Measurements from ENCODE around the gene TXNL4B. TPM values are rescaled to one million over a fixed set of nuclear protein-coding genes. Genes with fewer than 3 reads are reported as not detected.
A peak's percentile ranks its signal among the peaks of the same experiment; 100 is the strongest.

The TXNL4B gene
- total RNA-seq, 1 experiment from 2014 or later, result 17.0 TPM

- DNase-seq (ENCODE audit: low spot score), result no peak
- in situ Hi-C loops (cut with HindIII; ENCODE audit: low sequenced_read_pairs), result no loop called here
Observed at GRCh38 chr16:72113616-72113945, 20.2 kb upstream of the TXNL4B start.

GRCh38 chr16:72112906-72113615 lies 19.6 kb upstream of the TXNL4B start:
- DNase-seq (ENCODE audit: low spot score), result no peak
- in situ Hi-C loops (cut with HindIII; ENCODE audit: low sequenced_read_pairs), result no loop called here

DNA sequence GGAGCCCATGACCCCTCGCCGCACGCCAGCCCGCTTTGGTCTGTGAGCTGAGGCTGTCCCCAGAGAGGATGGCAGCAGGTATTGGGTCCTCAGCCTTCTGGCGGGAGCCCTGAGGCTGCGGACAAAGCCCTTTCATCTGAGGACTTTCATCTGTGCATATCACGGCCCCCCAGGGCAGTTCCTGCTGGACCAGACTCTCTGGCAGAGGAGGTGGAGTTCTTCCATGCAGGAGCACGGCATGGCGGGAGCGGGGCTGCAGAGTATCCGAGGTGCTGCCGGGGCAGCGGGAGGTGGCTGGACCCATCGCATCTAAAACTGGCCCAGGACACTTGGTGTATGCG lies 19.0 kb upstream of the TXNL4B start:
- DNase-seq (ENCODE audit: low spot score), result no peak
- in situ Hi-C loops (cut with HindIII; ENCODE audit: low sequenced_read_pairs), result no loop called here

DNA sequence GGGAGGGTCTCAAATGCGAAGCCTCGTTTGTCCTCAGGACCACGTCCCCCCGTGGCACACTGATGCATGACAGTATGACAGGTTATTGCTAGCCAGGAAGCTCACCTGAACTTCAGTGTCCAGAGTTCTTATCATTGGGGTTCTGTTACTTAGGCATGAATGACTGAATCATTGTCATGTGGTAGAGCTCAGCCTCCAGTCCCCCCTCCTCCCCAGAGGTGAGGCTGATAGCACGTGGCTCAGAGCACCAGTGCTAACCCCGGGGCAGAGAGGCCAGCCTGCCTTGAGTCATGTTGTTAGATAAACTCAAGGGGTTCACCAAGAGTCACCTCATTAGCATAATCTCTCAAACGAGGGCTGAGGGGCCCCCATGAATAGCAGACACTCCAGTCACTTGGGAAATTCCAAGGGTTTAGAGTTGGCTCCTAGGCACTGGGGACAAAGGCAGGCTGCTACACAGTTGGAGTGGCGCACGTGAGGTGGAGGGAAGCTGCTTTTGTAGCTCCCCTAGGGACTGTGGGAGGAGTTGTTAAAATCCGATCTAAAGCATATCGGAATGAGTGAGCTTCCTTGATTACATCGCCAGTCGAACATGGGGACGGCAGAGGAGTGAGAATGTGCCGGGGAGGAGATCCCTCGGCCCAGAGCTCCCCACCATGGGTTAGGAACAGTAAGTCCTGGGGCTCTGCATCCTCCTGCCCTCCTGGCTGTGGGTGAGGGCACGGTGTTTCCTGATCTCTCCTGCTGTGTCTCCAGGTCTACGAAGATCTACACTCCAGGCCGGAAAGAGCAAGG lies 18.4 kb upstream of the TXNL4B start:
- DNase-seq (ENCODE audit: low spot score), result no peak
- in situ Hi-C loops (cut with HindIII; ENCODE audit: low sequenced_read_pairs), result no loop called here

- DNase-seq (ENCODE audit: low spot score), result no peak
- in situ Hi-C loops (cut with HindIII; ENCODE audit: low sequenced_read_pairs), result no loop called here
Observed at GRCh38 chr16:72110662-72111615, 17.5 kb upstream of the TXNL4B start.

DNA sequence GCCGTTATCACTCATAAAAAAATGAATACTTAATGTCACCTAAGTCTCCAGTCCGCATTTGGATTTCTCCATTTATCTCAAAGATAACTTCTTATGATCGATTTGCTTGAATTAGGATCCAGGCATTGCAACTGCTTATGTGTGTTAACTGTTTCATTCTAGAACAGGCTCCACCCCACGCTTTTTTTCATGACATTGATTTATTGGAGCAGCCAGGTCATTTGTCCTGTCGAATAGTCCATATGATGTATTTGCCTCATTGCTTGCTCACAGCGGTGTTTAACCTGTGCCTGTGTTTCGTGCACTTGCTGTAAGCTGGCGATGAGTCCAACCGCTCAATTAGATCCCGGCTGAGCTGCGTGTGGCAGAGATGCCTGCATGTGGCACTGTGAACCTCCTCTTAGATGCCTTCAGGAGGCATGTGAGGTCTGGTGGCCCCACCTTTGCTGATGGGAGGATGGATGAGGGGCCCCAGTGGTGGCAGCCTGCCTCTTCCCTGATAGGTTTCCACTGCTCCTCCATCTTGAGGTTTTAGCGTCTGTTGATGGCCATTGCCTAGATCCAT lies 16.6 kb upstream of the TXNL4B start:
- DNase-seq (ENCODE audit: low spot score), result no peak
- in situ Hi-C loops (cut with HindIII; ENCODE audit: low sequenced_read_pairs), result no loop called here

DNA sequence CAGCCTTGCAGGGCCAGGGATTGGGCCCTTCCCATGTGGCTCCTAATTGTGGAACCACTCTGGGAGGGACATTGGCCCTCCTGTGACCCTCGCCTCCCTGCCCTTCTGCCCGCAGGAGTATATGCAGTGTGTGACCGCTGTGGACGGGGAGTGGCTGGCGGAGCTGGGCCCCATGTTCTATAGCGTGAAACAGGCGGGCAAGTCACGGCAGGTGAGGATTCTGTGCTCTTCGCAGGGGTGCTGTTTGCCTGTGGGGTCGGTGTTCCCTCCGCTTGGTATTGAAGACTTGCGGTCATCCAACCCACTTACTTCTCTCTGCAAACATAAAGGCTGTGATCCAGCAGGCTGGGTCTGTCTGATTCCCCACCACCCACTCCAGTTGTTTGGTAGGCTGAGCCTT lies 15.9 kb upstream of the TXNL4B start:
- in situ Hi-C loops (cut with HindIII; ENCODE audit: low sequenced_read_pairs), result no loop called here

DNA sequence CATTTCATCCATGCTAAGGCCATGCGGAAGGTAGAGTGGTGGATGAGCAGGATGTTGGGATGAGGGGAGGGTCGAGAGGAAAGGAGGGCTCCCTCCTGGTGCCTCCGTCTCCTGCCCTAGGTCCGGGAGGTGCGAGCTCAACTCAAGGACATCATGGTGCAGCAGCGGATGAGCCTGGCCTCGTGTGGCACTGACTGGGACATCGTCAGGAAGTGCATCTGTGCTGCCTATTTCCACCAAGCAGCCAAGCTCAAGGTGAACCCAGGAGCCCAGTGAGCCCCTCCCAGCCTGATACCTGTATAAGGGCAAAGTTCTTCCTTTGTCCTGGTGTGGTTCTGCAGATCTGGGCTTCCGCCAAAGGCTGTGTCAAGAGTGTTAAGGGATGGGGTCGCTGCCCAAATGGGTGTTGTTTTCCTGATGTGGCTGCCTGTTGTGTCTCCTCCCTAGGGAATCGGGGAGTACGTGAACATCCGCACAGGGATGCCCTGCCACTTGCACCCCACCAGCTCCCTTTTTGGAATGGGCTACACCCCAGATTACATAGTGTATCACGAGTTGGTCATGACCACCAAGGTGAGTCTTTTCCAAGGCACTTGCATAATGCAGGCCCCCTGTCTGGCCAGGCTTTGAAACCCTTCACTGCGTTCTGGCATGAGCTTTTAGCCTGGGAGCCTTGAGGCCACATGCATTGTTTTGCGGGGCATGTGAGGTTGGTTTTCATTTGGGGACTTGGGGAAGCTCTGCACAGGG lies 15.1 kb upstream of the TXNL4B start:
- in situ Hi-C loops (cut with HindIII; ENCODE audit: low sequenced_read_pairs), result no loop called here
- DNase-seq (ENCODE audit: low spot score), result no peak

More for the DNA sequence above, 15.9 kb upstream of the TXNL4B start:
- DNase-seq (ENCODE audit: low spot score), result no peak

- DNase-seq (ENCODE audit: low spot score), result no peak
- in situ Hi-C loops (cut with HindIII; ENCODE audit: low sequenced_read_pairs), result no loop called here
Observed at GRCh38 chr16:72107371-72107770, 14.0 kb upstream of the TXNL4B start.

GRCh38 chr16:72105978-72106377 lies 12.6 kb upstream of the TXNL4B start:
- in situ Hi-C loops (cut with HindIII; ENCODE audit: low sequenced_read_pairs), result no loop called here
- no peak for DNase-seq (ENCODE audit: low spot score)

- no peak for DNase-seq (ENCODE audit: low spot score)
- in situ Hi-C loops (cut with HindIII; ENCODE audit: low sequenced_read_pairs), result no loop called here
Observed at GRCh38 chr16:72104905-72105304, 11.5 kb upstream of the TXNL4B start.

DNA sequence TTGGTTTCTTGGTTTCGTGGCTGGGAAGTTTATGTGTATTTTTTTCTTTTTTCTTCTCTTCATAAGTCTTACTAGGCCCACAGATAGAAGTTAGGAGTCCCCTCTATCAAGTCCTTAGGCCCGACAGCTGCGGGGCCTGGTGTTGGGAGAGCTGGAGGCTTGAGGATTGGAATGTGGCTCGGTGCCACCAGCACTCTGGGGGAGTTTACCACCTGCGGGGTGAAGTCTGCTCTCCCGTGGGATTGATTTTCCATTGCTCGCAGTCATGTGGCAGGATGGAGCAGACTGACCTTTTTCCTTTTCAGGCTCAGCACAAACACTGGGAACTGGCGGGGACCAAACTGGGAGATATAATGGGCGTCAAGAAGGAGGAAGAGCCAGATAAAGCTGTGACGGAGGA lies 7.8 kb upstream of the TXNL4B start:
- DNase-seq (ENCODE audit: low spot score), result no peak
- in situ Hi-C loops (cut with HindIII; ENCODE audit: low sequenced_read_pairs), result no loop called here

GRCh38 chr16:72099377-72099818 lies 6.0 kb upstream of the TXNL4B start:
- DNase-seq (ENCODE audit: low spot score), result peak; percentile 31
- in situ Hi-C loops (cut with HindIII; ENCODE audit: low sequenced_read_pairs), result no loop called here

DNA sequence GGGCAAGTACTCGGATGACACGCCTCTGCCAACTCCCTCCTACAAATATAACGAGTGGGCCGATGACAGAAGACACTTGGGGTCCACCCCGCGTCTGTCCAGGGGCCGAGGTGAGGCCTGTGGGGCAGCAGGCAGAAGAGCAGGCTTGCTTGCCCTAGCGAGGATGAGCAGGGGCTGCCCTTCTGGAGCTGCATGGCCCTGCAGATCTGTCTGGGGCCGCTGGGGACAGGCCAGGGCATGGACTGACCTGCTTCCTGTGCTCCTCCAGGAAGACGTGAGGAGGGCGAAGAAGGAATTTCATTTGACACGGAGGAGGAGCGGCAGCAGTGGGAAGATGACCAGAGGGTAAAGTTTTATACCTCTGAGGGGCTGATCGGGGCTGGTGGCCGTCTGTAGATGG lies 5.5 kb upstream of the TXNL4B start:
- no peak for DNase-seq (ENCODE audit: low spot score)
- in situ Hi-C loops (cut with HindIII; ENCODE audit: low sequenced_read_pairs), result no loop called here

- in situ Hi-C loops (cut with HindIII; ENCODE audit: low sequenced_read_pairs), result no loop called here
- DNase-seq (ENCODE audit: low spot score), result no peak
Observed at GRCh38 chr16:72094266-72094610, 818 bp upstream of the TXNL4B start.

DNA sequence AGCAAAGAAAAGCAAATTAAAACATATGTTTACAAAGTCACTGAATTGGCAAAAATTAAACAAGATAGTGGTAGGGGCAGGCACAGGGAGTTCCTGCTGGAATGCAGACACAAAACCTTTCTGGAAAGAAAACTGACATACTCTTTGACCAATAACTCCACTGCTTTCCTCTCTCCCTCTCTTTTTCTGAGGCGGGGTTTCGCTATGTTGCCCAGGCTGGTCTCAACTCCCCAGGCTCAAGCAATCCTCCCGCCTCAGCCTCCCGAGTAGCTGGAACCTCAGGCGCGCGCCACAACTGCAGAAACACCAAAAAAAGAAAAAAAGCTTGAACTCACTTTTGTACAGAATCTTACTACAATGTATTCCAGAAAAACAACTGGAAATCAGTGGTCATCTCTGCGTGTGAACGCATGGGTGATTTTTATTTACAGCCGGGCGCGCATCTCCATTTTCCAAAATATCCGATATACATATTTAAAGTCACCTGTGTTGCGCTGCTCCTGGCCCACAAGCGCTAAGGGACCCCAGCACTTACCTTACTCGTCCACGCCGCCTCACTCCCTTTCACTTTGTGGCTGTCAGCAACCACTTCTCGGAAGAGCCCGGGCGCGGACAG lies 480 bp downstream of the TXNL4B start:
- in situ Hi-C loops (cut with HindIII; ENCODE audit: low sequenced_read_pairs), result no loop called here
- peak; percentile 37 for DNase-seq (ENCODE audit: low spot score)

DNA sequence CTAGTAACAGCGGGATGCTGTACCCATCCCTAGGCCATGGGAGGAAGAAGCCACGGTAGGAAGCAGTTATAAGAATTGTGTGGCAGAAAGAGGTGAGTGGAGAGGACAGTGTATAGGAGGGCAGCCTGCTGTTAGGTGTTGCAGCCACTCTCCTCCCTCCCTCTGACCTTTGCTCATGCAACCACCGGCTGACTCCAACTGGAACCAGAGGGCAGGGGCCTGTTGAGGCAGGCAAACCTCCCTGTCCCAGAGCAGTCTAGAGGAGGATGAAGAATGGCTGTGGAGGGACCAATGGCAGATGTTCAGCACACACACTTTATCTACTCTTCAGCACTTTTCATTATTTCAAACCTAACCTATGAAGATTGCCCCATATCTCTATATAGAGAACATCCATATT lies 2.2 kb downstream of the TXNL4B start:
- in situ Hi-C loops (cut with HindIII; ENCODE audit: low sequenced_read_pairs), result no loop called here

GRCh38 chr16:72085002-72085401 lies 8.4 kb downstream of the TXNL4B start:
- in situ Hi-C loops (cut with HindIII; ENCODE audit: low sequenced_read_pairs), result no loop called here
- no peak for DNase-seq (ENCODE audit: low spot score)

More for the DNA sequence above, 2.2 kb downstream of the TXNL4B start:
- no peak for DNase-seq (ENCODE audit: low spot score)

- in situ Hi-C loops (cut with HindIII; ENCODE audit: low sequenced_read_pairs), result no loop called here
- DNase-seq (ENCODE audit: low spot score), result no peak
Observed at GRCh38 chr16:72084445-72084844, 9.0 kb downstream of the TXNL4B start.

Measured in G401 (cell line).